PFSK-1 (cell line): ENCODE measurements around the gene TBXAS1.

Source experiments
- FOXP2 ChIP-seq: optimal IDR thresholded peaks from 2 replicates; pipeline ENCODE3; 2011; ENCODE audit warnings: borderline replicate concordance, control low read depth, inconsistent platforms; ENCODE audit not compliant: insufficient read depth; ENCODE audit errors: extremely low read length, extremely low read depth
- POLR2AphosphoS5 ChIP-seq: IDR thresholded peaks from 2 replicates; pipeline ENCODE4 v1.6.1; 2012; ENCODE audit warnings: low read depth, mild to moderate bottlenecking, control low read depth, low read length, moderate library complexity
- SIN3A ChIP-seq: IDR thresholded peaks from 2 replicates; pipeline ENCODE4 v1.6.1; 2012; ENCODE audit warnings: mild to moderate bottlenecking, low read length, moderate library complexity, borderline replicate concordance; ENCODE audit not compliant: insufficient read depth
- TAF1 ChIP-seq: IDR thresholded peaks from 2 replicates; pipeline ENCODE4 v1.6.1; 2012; ENCODE audit warnings: low read length, control low read depth, borderline replicate concordance; ENCODE audit not compliant: insufficient read depth
- TF ChIP-seq, protein P1 (sequence below), 2 experiments: IDR thresholded peaks; 2 replicates each; pipeline versions ENCODE4 v1.6.1 to v1.8.0; 2011 to 2012; ENCODE audit warnings: low read depth in 2 of 2, low read length in 2 of 2, control low read depth in 1 of 2, inconsistent platforms in 1 of 2, mild to moderate bottlenecking in 1 of 2, moderate library complexity in 1 of 2; ENCODE audit not compliant: insufficient read depth in 1 of 2

TBXAS1 gene

DNA sequence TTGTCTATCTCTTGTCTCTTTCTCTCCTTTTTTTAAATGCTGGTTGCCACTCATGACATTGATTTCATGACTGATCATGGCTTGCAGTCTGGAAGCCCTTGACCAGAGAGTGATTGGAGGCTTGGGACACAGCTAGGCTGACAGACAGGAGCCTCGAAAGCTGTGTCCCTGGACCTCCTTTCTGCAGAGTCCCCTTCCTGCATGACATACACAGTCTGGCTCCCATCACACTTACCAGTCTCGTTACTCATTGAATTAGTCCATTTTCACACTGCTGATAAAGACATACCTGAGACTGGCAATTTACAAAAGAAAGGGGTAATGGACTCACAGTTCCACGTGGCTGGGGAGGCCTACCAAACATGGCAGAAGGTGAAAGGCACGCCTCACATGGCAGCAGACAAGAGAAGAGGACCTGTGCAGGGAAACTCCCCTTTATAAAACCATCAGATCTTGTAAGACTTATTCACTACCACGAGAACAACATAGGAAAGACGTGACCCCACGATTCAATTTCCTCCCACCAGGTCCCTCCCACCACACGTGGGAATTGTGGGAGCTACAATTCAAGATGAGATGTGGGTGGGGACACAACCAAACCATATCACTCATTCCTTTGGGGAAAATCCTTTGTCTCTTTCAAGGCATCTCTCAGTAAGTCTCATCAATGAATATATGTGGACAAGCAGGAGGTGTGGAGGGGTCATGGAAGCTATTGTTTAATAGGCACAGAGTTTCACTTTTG lies 102.3 kb downstream of the TBXAS1 start:
- no peak for TF ChIP-seq TAF1
- TF ChIP-seq, protein P1, sequence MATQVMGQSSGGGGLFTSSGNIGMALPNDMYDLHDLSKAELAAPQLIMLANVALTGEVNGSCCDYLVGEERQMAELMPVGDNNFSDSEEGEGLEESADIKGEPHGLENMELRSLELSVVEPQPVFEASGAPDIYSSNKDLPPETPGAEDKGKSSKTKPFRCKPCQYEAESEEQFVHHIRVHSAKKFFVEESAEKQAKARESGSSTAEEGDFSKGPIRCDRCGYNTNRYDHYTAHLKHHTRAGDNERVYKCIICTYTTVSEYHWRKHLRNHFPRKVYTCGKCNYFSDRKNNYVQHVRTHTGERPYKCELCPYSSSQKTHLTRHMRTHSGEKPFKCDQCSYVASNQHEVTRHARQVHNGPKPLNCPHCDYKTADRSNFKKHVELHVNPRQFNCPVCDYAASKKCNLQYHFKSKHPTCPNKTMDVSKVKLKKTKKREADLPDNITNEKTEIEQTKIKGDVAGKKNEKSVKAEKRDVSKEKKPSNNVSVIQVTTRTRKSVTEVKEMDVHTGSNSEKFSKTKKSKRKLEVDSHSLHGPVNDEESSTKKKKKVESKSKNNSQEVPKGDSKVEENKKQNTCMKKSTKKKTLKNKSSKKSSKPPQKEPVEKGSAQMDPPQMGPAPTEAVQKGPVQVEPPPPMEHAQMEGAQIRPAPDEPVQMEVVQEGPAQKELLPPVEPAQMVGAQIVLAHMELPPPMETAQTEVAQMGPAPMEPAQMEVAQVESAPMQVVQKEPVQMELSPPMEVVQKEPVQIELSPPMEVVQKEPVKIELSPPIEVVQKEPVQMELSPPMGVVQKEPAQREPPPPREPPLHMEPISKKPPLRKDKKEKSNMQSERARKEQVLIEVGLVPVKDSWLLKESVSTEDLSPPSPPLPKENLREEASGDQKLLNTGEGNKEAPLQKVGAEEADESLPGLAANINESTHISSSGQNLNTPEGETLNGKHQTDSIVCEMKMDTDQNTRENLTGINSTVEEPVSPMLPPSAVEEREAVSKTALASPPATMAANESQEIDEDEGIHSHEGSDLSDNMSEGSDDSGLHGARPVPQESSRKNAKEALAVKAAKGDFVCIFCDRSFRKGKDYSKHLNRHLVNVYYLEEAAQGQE (IDR thresholded peaks at IDR 0.05; ENCODE audit: insufficient read depth in 1 of 2, low read depth in 2 of 2, low read length in 2 of 2), result no peak
- TF ChIP-seq POLR2AphosphoS5, result no peak
- TF ChIP-seq FOXP2, result no peak
- TF ChIP-seq SIN3A, result no peak

DNA sequence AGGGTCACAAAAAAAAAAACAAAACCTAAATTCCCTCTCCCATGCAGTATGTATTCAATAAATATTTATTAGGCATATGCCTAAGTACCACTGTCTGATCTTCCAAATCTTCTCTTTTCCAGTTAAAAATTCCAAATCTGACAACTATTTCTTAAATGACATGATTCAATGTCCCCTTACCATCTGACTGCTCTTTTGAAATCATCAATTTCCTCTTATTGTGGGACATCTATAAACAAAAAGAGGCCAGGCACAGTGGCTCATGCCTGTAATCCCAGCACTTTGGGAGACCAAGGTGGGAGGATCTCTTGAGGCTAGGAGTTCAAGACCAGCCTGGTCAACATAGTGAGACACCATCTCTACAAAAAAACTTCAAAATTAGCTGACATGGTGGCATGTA lies 103.5 kb downstream of the TBXAS1 start:
- TF ChIP-seq FOXP2 (no peak), TAF1 (no peak), POLR2AphosphoS5 (no peak), SIN3A (no peak)
- TF ChIP-seq, protein P1 (IDR thresholded peaks at IDR 0.05; ENCODE audit: insufficient read depth in 1 of 2, low read depth in 2 of 2, low read length in 2 of 2), result no peak

DNA sequence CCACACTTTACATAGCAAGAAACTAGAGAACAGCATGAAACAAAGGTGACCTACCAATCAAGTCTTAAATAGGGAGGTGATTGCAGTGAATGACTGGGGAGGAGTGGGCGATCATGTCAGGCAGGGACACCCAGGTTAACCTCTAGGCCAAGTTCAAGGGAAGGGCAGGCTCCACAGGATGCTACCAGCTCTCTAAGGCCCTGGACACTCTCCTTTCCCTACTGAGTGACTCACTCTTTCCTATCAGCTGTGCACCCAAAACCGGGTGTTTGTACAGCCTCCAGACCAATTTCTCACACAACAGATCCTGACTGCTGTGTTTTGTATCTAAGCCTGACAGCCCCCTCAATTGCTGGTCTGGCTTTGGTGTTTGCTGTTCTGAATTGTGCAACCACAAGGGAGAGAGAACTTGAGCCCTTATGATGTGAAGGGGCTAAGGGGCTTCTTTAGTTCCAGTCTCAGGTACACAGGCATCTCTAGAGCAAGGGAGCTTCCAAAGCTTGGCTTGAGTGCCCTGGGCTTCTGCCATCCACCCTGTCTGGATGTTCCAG lies 107.8 kb downstream of the TBXAS1 start:
- no peak for TF ChIP-seq POLR2AphosphoS5
- TF ChIP-seq TAF1, result no peak
- TF ChIP-seq, protein P1 (IDR thresholded peaks at IDR 0.05; ENCODE audit: insufficient read depth in 1 of 2, low read depth in 2 of 2, low read length in 2 of 2), result no peak
- no peak for TF ChIP-seq FOXP2
- TF ChIP-seq SIN3A, result no peak

DNA sequence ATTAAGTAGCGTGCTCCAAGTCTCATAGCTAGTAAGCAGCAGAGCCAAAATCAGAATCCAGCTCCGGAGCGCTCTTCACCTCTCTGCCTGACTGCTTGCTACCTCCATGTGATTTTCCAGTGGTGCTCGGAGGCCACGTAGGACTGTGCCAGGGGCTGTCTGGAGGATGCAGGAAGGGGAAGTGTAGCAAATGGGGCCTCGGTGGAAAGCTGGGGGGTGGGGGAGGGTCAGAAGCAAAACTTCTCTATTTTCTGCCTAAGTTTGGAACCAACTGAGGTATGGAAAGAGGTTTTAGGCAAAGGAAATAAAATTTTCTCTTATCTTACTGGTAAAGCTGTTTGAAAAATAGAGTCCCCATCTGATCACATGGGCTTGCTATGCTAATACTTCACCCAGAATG lies 108.7 kb downstream of the TBXAS1 start:
- TF ChIP-seq, protein P1 (IDR thresholded peaks at IDR 0.05; ENCODE audit: insufficient read depth in 1 of 2, low read depth in 2 of 2, low read length in 2 of 2), result no peak
- TF ChIP-seq SIN3A (no peak), POLR2AphosphoS5 (no peak), TAF1 (no peak), FOXP2 (no peak)

DNA sequence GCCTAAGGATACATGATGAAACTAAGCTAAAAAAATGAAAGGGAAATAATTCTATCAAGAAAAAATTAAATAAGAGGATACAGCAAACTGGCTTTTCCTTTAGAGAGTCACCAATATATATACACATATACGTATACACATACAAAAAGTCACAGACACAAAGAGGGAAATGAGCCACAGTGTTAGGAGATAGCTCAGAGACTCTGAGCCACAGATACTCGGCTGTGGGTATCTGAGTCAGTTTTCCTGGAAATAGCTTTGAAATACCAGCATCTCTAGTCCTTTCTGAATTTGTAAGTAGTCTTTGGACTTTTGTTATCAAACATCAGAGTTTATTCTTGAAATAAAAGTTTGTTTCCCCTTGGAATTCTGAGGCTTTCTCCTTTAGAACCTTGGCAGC lies 111.8 kb downstream of the TBXAS1 start:
- TF ChIP-seq FOXP2 (no peak), SIN3A (no peak), POLR2AphosphoS5 (no peak), TAF1 (no peak)
- TF ChIP-seq, protein P1 (IDR thresholded peaks at IDR 0.05; ENCODE audit: insufficient read depth in 1 of 2, low read depth in 2 of 2, low read length in 2 of 2), result no peak
